Suprapubic skin (tissue), 4 donors: ENCODE data around the gene FHOD3.

Experiments
- CTCF ChIP-seq, 2 donors: fragments of 200-600 bp in 1 of 2; fragments of 450-650 bp in 1 of 2; sonication (generic) in 1 of 2; IDR thresholded peaks; one replicate each; pipeline ENCODE4 v1.5.1; 2016 to 2019; ENCODE audit warnings: antibody characterized with exemption in 2 of 2, mild to moderate bottlenecking in 1 of 2, moderate library complexity in 1 of 2
- EP300 ChIP-seq: sonication (generic); formaldehyde crosslinking; IDR thresholded peaks from one replicate; pipeline ENCODE4 v1.6.1; 2017; ENCODE audit warnings: antibody characterized with exemption
- POLR2A ChIP-seq, 2 donors: fragments of 450-650 bp; IDR thresholded peaks; one replicate each; pipeline ENCODE4 v1.6.1; 2017; ENCODE audit warnings: antibody characterized with exemption in 2 of 2, mild to moderate bottlenecking in 2 of 2, moderate library complexity in 2 of 2
- POLR2AphosphoS5 ChIP-seq, 3 donors: sonication (generic); formaldehyde crosslinking; IDR thresholded peaks; one replicate each; pipeline ENCODE4 v1.6.1; 2017; ENCODE audit warnings: antibody characterized with exemption in 3 of 3

DNA sequence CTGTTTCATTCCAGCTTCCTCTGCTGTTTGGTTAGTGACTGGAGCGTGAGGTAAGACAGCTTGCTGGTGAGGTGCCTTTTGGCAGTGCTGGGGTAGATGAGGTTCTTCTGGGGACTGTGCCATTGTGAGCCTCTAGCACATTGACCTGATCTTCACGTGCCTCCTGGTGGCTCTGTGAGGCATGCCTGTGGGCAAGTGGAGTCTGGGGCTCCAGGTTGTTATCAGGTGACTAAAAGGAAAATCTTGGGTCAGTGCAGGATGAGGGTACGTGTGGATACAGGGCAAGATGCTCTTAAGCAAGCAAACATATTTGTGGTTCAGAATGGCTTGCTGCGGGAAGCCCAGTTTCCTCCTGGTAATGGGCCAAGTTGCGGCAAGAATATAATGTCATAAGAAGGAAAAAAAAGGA lies 75.4 kb downstream of the FHOD3 start:
- TF ChIP-seq POLR2AphosphoS5 (IDR thresholded peaks at IDR 0.05) (no peak), CTCF (IDR thresholded peaks at IDR 0.05) (no peak), EP300 (no peak), POLR2A (IDR thresholded peaks at IDR 0.05) (no peak)
